ENCODE data around the gene SHMT2.

The SHMT2 gene

DNA sequence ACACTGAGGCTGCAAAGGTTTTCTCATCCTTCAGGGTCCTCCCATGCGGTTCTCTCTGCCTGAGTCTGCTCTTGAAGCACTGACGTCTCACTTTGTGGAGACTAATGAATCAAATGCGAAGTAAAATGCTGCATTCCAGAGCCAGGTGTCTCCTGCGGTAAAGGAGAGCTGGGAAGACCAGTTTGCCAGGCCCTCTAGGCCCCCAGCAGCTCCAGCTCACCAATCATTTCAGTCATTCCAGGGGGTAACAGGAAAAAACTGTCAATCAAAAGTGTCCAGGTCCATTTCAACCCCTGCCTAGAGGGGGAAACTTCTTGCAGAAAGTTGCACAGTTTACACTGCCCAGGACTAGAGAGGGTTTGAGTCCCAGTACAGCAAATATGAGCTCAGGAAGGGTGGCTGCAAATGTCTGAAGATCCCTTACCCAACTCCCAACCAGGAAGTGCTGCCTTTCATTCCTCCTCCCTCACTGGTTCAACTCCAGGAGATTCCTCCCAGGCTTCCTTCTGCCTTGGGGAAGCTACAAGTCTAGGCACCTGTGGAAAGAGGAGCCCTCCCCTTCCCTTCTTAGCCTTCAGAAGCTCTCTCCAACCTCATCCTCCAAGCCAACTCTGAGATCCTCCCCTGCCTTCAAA is 15.6 kb upstream of the SHMT2 start:
- no peak for DNase-seq (ENCODE audit: low read depth in 2 of 2)

DNA sequence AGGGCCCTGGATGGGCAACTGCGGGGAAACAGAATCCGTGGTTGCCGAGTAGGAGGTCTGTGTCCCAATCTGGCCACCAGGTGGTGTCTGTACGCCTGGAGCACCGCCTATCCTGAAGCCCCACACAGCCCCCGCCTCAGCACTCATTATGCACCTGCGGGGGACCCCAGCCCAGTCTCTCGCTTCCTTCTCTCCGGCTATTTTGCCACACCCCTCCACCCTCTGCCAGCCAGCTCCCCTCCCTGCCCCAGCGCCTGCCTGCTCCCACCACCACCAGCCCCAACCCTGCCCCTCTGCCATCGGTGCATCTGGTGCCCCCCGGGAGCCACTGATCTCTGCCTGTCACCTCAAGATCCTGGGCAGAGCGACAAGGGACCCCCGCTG is 15.1 kb upstream of the SHMT2 start:
- DNase-seq (ENCODE audit: low read depth in 2 of 2): peak in 1 of 2 donors; percentile 43

GRCh38 chr12:57215065-57215464 is 14.4 kb upstream of the SHMT2 start:
- no peak for DNase-seq (ENCODE audit: low read depth in 2 of 2)

DNA sequence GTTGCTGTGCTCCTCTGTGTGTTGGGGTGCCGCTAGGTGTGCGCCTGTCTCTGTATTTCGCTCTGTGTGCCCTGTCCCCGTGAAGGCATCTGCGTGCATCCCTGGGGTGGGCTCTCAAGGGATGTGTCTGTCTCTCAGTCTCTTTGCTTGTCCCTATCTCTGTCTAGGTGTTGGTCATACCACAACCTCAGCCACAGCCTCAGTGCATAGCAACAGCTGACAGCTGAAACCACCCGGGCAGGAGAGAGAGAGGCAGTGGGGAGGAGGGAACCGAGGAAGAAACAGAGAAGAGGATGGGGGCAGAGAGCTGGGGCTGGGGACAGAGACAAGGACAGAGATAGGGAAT is 13.9 kb upstream of the SHMT2 start:
- DNase-seq (ENCODE audit: low read depth in 2 of 2): no peak

- peak in 1 of 2 donors; percentile 42 for DNase-seq (ENCODE audit: low read depth in 2 of 2)
Observed at GRCh38 chr12:57216014-57216911, 13.2 kb upstream of the SHMT2 start, which contains the start of gene NXPH4. Gene NXPH4 (plus strand): TSS chr12:57216794. CDS start chr12:57216970, 176 bp downstream.

- no peak for DNase-seq (ENCODE audit: low read depth in 2 of 2)
Observed at GRCh38 chr12:57216921-57217879, 12.3 kb upstream of the SHMT2 start.

GRCh38 chr12:57218030-57218853 is 11.3 kb upstream of the SHMT2 start:
- DNase-seq (ENCODE audit: low read depth in 2 of 2): no peak

DNA sequence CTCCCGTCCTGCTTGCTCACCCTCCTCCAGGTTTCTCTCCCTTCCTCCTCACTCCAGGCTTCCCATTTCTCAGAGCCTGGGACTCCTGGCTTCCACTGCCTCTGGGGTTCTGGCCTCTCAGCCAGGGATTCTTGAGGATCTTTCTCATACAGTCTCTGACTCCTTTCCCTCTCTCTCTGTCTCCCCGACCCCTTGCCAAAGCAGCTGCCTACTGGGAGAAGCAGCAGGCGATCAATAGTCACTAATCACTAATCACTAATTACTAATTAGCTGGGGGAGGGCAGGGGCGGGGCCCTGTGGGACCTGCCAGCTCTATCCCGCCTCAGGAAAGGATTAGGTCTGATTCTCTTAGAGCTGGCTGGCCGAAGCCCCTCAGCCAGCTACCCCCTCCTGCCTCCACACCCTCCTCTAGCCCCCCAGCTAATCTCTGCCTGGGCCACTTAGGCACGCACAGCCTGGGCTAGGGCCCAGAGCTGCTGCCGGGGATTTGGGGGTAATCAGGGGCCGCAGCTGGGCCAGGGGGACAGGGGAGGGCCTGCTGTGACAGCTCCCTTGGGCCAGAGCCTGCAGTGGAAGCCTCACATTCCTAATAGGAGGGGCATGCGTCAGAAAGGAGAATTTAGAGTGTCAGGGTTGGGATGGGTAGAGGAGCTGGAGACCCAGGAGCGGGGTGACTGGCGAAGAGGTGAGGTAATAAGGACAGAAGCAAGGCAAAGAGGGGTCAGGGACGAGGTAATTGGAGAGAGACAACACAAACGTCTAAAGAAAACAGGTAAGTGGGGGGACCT is 10.1 kb upstream of the SHMT2 start:
- no peak for DNase-seq (ENCODE audit: low read depth in 2 of 2)

- DNase-seq (ENCODE audit: low read depth in 2 of 2): no peak
Observed at GRCh38 chr12:57219993-57220754, 9.3 kb upstream of the SHMT2 start.

DNA sequence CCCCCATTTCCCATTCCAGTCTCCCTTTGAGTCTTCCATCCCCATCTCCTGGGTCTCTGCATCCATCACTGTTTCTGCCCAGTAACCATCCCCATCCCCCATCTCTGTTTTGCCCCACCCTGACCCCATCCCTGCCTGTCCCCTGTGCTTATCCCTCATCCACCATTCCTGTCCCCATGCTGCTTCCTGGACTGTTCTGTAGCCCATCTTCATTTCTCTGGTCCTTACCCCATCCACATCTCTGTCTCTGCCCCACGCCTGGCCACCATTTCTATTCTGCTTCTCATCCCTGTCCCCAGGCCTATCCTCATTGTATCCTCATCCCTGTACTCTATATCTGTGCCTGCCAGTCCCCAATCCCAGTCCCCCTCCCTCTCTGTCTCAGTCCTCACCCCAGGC is 8.7 kb upstream of the SHMT2 start:
- no peak for DNase-seq (ENCODE audit: low read depth in 2 of 2)

DNA sequence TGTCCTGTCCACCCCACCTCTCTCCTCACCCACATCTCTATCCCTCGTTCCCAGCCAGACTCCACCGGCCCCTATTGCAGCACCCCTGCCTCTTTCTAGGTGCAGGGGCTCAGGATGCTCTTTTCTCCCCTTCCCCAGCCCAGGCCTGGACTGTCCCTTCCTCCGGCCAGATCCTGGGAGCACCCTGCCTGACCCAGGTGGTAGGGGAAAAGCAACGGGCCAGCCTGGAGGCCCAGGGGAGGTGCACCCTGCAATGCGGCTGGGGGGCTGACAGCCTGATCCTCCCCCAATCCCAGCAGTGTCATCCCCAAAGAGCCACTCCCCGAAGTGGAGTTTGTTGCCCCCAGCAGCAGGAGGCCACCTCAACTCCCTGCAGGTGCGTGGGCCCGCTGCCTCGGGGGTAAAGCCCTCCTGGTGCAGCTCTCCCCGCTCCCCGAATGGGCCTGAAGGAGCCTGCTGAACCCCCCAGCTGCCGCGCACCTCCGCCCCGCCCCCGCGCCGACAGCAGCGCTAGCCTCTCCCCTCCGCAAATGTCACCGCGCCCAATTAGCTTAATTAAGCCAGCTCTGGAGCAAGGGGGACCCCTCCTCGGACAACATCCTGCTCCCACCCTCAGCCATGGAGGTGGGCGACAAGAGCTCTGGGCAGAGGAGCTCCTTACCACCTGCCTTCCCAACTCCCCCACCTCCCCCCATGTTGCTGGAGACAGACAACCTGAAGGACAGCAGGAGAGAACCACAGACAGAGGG is 8.2 kb upstream of the SHMT2 start:
- DNase-seq (ENCODE audit: low read depth in 2 of 2): no peak

GRCh38 chr12:57222286-57223190 is 7.0 kb upstream of the SHMT2 start:
- DNase-seq (ENCODE audit: low read depth in 2 of 2): no peak

GRCh38 chr12:57223191-57224165 is 6.0 kb upstream of the SHMT2 start:
- DNase-seq (ENCODE audit: low read depth in 2 of 2): no peak

DNA sequence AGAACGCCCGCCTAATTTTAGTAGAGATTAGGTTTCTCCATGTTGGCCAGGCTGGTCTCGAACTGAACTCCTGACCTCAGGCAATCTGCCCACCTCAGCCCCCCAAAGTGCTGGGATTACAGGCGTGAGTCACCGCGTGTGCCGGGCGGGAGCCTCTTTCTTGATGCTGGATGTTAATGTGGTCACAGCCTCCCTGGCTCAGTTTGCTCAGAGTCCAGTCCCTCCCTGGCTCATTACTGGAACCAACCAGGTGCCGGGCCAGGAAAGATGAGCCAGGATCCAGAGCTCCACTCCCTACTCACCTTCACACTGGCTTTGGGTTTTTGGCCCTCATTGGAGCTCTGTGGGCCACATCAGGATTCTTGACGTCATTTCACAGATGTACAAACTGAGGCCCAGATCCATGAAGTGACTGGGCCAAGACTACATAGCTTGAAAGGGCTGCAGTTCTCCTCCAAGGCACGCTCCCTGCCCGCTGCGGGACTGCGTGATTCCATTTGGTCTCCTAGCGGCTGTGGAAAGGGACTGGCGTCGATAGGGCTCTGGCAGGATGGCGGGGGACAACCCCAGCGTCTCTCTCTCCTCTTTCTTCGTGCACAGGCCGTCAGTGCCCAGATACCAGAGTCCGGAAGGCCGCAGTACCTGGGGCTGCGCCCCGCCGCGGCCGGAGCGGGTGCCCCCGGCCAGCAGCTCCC is 5.1 kb upstream of the SHMT2 start:
- no peak for DNase-seq (ENCODE audit: low read depth in 2 of 2)

DNA sequence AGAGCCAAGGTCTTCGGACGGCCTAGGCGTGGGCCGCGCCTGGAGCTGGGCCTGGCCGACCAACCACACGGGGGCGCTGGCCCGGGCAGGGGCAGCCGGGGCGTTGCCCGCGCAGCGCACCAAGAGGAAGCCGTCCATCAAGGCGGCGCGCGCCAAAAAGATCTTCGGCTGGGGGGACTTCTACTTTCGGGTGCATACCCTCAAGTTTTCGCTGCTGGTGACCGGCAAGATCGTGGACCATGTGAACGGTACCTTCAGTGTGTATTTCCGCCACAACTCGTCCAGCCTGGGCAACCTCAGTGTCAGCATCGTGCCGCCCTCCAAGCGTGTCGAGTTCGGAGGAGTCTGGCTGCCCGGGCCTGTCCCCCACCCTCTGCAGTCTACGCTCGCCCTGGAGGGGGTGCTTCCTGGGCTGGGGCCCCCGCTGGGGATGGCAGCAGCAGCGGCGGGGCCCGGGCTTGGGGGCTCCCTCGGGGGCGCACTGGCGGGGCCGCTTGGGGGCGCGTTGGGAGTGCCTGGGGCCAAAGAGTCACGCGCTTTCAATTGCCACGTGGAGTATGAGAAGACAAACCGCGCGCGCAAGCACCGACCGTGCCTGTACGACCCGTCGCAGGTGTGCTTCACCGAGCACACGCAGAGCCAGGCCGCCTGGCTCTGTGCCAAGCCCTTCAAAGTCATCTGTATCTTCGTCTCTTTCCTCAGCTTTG is 4.4 kb upstream of the SHMT2 start:
- no peak for DNase-seq (ENCODE audit: low read depth in 2 of 2)
